Measurements from ENCODE around the gene PCED1B. TPM values are rescaled to one million over a fixed set of nuclear protein-coding genes. Genes with fewer than 3 reads are reported as not detected.

The PCED1B gene
- total and polyA plus RNA-seq, 8 donors, result 0.60 to 8.1 (median 1.3) TPM

DNA sequence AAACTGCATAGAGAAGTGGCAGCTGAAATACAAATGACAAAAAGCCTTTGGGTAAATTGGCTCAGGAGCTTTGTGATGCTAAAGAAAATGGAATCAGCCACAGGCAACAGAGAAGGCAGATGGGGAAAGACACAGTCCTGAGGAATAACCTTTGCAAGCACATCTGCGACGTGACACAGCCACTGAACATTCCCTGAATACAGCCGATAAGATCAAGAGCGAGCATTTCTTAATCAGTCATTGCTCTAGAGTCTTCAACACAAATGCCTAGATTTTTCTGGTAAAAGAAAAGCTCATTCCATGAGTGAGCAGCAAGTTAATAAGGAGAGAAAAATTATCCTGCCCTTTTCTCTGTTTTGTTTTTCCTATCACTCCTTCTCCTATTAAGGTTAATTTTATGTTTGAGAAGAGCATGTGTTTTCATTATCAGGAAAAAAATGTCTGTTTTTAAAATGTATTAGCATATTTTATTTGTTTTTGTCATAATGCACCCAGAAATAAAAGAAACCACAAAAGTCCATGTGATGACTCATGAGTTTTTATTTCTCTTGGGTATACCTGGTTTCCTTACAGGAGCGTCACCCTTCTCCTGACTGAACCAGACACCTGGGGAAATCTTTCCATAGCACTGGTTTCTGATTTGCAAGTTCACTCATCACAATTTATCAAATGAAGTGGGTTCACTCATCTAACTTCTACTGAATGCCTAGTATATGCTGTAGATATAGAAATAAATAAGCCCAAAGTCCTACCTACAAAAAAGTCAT lies 45.4 kb upstream of the PCED1B start:
- ATAC-seq, result no peak
- intact Hi-C loops (cut with DNase I), result loop anchor here in 1 of 2 donors (10.0 kb wide), 2 partner anchors 271 to 361 kb away; no protein-coding TSS in a partner anchor
- Histone ChIP-seq H3K36me3 (no peaks in the 10 kb centered on the region), H3K4me1 (peaks cover 0 to 7% of the 10 kb centered on the region in 2 donors), H3K9me3 (no peaks in the 10 kb centered on the region), H3K27me3 (no peaks in the 10 kb centered on the region), H3K4me3 (no peak overlapping the region), H3K27ac (no peak overlapping the region)
- no peak for DNase-seq
- TF ChIP-seq, protein P1, sequence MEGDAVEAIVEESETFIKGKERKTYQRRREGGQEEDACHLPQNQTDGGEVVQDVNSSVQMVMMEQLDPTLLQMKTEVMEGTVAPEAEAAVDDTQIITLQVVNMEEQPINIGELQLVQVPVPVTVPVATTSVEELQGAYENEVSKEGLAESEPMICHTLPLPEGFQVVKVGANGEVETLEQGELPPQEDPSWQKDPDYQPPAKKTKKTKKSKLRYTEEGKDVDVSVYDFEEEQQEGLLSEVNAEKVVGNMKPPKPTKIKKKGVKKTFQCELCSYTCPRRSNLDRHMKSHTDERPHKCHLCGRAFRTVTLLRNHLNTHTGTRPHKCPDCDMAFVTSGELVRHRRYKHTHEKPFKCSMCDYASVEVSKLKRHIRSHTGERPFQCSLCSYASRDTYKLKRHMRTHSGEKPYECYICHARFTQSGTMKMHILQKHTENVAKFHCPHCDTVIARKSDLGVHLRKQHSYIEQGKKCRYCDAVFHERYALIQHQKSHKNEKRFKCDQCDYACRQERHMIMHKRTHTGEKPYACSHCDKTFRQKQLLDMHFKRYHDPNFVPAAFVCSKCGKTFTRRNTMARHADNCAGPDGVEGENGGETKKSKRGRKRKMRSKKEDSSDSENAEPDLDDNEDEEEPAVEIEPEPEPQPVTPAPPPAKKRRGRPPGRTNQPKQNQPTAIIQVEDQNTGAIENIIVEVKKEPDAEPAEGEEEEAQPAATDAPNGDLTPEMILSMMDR (IDR thresholded peaks at IDR 0.05), result no peak

DNA sequence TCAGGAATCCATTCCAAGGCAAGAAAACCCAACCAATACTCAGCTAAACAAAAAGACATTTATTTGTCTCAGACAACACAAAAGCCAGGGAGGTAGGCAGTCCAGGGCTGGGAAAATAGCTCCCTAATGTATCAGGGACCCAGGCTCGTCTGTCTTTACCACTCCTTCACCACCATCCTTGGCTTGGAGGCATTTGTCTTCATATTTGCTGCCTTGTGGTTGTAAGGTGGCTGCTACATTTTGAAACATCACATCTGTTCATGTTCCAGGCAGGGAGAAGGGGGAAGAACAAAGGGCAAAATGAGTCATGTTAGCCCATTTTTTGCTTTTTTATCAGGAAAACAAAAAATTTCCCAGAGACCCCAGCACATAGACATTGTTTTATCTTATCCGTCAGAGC lies 44.8 kb upstream of the PCED1B start:
- Histone ChIP-seq H3K36me3 (no peaks in the 10 kb centered on the region), H3K27me3 (no peaks in the 10 kb centered on the region), H3K4me1 (peaks cover 0 to 7% of the 10 kb centered on the region in 2 donors), H3K4me3 (no peak overlapping the region), H3K27ac (no peak overlapping the region), H3K9me3 (no peaks in the 10 kb centered on the region)
- intact Hi-C loops (cut with DNase I), result loop anchor here in 1 of 2 donors (10.0 kb wide), 2 partner anchors 270 to 360 kb away; no protein-coding TSS in a partner anchor
- ATAC-seq (no peak), DNase-seq (no peak)
- TF ChIP-seq, protein P1 (IDR thresholded peaks at IDR 0.05), result no peak

DNA sequence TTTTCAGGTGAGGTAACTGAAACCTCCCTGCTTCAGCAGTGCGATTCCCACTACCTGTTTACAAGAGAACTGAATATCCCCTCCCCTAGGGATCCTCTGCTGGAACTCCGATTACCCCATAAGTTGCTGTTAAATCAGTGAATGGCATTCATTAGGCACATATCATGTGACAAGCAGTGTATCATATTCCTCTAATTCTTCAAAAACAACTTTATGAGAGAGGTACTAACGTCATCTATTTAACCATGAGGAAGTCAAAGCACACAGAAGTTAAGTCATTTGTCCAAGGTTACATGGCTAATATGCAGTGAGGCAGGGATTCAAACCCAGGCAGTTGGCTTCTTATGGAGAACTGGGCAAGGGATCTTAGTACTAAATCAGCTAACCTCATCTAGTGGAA lies 43.9 kb upstream of the PCED1B start:
- Histone ChIP-seq H3K9me3 (no peaks in the 10 kb centered on the region), H3K36me3 (no peaks in the 10 kb centered on the region), H3K4me3 (no peak overlapping the region), H3K27ac (no peak overlapping the region), H3K4me1 (peaks cover 0 to 7% of the 10 kb centered on the region in 2 donors), H3K27me3 (no peaks in the 10 kb centered on the region)
- intact Hi-C loops (cut with DNase I), result loop anchor here in 1 of 2 donors (10.0 kb wide), 2 partner anchors 269 to 359 kb away; no protein-coding TSS in a partner anchor
- TF ChIP-seq, protein P1 (IDR thresholded peaks at IDR 0.05), result no peak
- ATAC-seq (no peak), DNase-seq (no peak)

DNA sequence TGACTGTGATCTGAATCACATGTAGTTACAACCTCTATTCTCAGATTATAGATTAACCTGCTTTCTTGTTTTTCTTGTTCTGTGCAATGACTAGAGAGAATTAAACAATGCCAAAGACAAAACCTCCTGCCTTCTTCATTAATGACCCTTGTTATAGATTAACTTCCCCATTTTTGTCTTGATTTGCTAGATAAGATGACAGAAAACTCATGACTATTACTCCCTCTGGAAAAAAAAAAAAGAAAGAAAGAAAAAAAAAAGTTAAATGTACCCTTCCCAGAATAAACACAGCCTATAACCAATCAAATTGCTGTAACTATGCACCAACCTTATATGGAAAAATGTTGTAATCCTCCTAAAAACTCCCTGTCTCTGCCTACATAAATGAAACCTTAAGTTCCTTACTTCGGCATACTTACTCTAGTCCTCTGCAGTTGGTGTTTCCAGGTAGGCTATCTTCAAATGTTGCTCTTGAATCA lies 41.1 kb upstream of the PCED1B start:
- H3K27ac ChIP-seq, result no peak overlapping the region
- no peaks in the 10 kb centered on the region for H3K4me1 ChIP-seq
- no peaks in the 10 kb centered on the region for H3K27me3 ChIP-seq
- H3K9me3 ChIP-seq, result no peaks in the 10 kb centered on the region
- DNase-seq (no peak), ATAC-seq (peak; percentile 56)
- TF ChIP-seq, protein P1 (IDR thresholded peaks at IDR 0.05), result no peak
- intact Hi-C loops (cut with DNase I), result loop anchor here in 1 of 2 donors (10.0 kb wide), 2 partner anchors 266 to 356 kb away; no protein-coding TSS in a partner anchor
- H3K36me3 ChIP-seq, result no peaks in the 10 kb centered on the region
- H3K4me3 ChIP-seq, result no peak overlapping the region

DNA sequence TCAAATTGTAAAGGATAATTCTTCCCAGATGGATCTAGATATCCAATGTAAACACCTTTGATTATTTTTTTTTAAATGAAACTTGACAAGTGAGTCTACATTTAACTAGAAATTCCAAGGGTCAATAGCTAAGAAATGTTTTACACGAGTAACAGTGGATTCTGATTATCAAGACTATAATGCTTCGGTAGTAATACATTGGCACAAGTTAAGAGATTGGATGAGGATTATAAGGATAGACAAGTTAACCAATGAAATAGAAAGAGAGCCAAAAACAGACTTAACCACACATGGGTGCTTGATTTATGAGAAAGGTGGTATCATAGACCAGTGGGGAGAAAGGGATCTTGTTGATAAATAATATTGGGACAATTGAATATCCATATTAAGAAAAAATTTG lies 40.3 kb upstream of the PCED1B start:
- no peaks in the 10 kb centered on the region for H3K36me3 ChIP-seq
- TF ChIP-seq, protein P1 (IDR thresholded peaks at IDR 0.05), result no peak
- H3K4me1 ChIP-seq, result no peaks in the 10 kb centered on the region
- H3K4me3 ChIP-seq, result no peak overlapping the region
- no peak for DNase-seq
- no peak for ATAC-seq
- H3K9me3 ChIP-seq, result no peaks in the 10 kb centered on the region
- intact Hi-C loops (cut with DNase I), result loop anchor here in 1 of 2 donors (10.0 kb wide), 2 partner anchors 266 to 356 kb away; no protein-coding TSS in a partner anchor
- H3K27ac ChIP-seq, result no peak overlapping the region
- no peaks in the 10 kb centered on the region for H3K27me3 ChIP-seq
